PC-3 (cell line): Measurements from ENCODE around the gene PFAS. TPM values are rescaled to one million over a fixed set of nuclear protein-coding genes. Genes with fewer than 3 reads are reported as not detected.

Experiments used
- ATAC-seq: fragments of 200-7000 bp; cut with Tn5 transposase; 2 replicates; pipeline ENCODE4 v1.9.1; 2020; ENCODE audit warnings: mild to moderate bottlenecking, moderate library complexity
- BruUV-seq: library from RNA; stranded (reverse); fragments of 400-500 nt; replicated peaks from 2 replicates; lab custom pipeline; 2021; lab: Mats Ljungman, UMichigan
- CTCF ChIA-PET: fragments of 300-600 bp; sonication (Branson Sonifier 250); formaldehyde crosslinking; loops from one replicate; lab custom pipeline; 2022; ENCODE audit warnings: antibody characterized with exemption; lab: Charles Lee
- POLR2A ChIA-PET: fragments of 300-600 bp; sonication (Branson Sonifier 250); formaldehyde crosslinking; loops from one replicate; lab custom pipeline; 2022; ENCODE audit warnings: antibody characterized with exemption; ENCODE audit not compliant: unreplicated experiment; lab: Charles Lee
- DNase-seq: peaks from one replicate; pipeline ENCODE4 v3.0.0-alpha.2; 2015
- H2AFZ ChIP-seq: fragments of 300-600 bp; sonication (generic); 2 replicates; pipeline ENCODE4 v1.6.0; 2016; ENCODE audit warnings: antibody characterized with exemption, low read length
- H3F3A ChIP-seq: fragments of 300-600 bp; sonication (generic); one replicate; pipeline ENCODE4 v1.6.0; 2017; ENCODE audit warnings: antibody characterized with exemption, low read length, control low read depth, mild to moderate bottlenecking; ENCODE audit not compliant: unreplicated experiment
- H3K27ac ChIP-seq: fragments of 300-600 bp; sonication (generic); 2 replicates; pipeline ENCODE4 v1.5.1; 2016; ENCODE audit warnings: mild to moderate bottlenecking, low read length
- H3K27me3 ChIP-seq: fragments of 300-600 bp; sonication (generic); 2 replicates; pipeline ENCODE4 v1.6.1; 2016; ENCODE audit warnings: low read length, mixed read lengths
- H3K36me3 ChIP-seq: fragments of 300-600 bp; sonication (generic); 2 replicates; pipeline ENCODE4 v1.6.1; 2016; ENCODE audit warnings: low read depth, mixed run types, low read length, mixed read lengths
- H3K4me1 ChIP-seq: fragments of 300-600 bp; sonication (generic); 2 replicates; pipeline ENCODE4 v1.5.1; 2016; ENCODE audit warnings: low read length; ENCODE audit not compliant: insufficient read depth
- H3K4me2 ChIP-seq: fragments of 300-600 bp; sonication (generic); 2 replicates; pipeline ENCODE4 v1.6.0; 2016; ENCODE audit warnings: low read length
- H3K4me3 ChIP-seq: fragments of 300-600 bp; sonication (generic); 2 replicates; pipeline ENCODE4 v1.5.1; 2016; ENCODE audit warnings: mild to moderate bottlenecking, low read length, mixed read lengths
- H3K79me2 ChIP-seq: fragments of 300-600 bp; sonication (generic); 2 replicates; pipeline ENCODE4 v1.6.1; 2017; ENCODE audit warnings: low read length, mixed read lengths
- H3K9ac ChIP-seq: fragments of 300-600 bp; sonication (generic); 2 replicates; pipeline ENCODE4 v1.6.0; 2016; ENCODE audit warnings: mild to moderate bottlenecking, low read length
- H3K9me2 ChIP-seq: fragments of 300-600 bp; sonication (generic); replicated peaks from 2 replicates; pipeline ENCODE4 v1.6.1; 2016; ENCODE audit warnings: mixed run types, low read length, mixed read lengths
- H3K9me3 ChIP-seq: fragments of 300-600 bp; sonication (generic); 2 replicates; pipeline ENCODE4 v1.6.1; 2016; ENCODE audit warnings: low read length, mixed read lengths
- H4K20me1 ChIP-seq: fragments of 300-600 bp; sonication (generic); 2 replicates; pipeline ENCODE4 v1.6.1; 2016; ENCODE audit warnings: low read length, mixed read lengths
- CTCF ChIP-seq: fragments of 300-600 bp; sonication (generic); conservative IDR thresholded peaks from 2 replicates; pipeline ENCODE4 v1.5.1; 2017; ENCODE audit warnings: antibody characterized with exemption, low read depth, mild to moderate bottlenecking, low read length
- EZH2 ChIP-seq: fragments of 300-600 bp; sonication (generic); IDR thresholded peaks from one replicate; pipeline ENCODE4 v1.6.1; 2017; ENCODE audit warnings: antibody characterized with exemption, mild to moderate bottlenecking, low read length; ENCODE audit not compliant: unreplicated experiment
- EZH2phosphoT487 ChIP-seq: fragments of 300-600 bp; sonication (generic); IDR thresholded peaks from 2 replicates; pipeline ENCODE4 v1.6.1; 2018; ENCODE audit warnings: mild to moderate bottlenecking, antibody characterized with exemption, low read length, borderline replicate concordance
- intact Hi-C: fragments of 100-400 bp; cut with micrococcal nuclease; formaldehyde crosslinking; loops from 2 replicates; pipeline ENCODE4 v1.9.0; 2023
- total RNA-seq: library from RNA; depleted of rRNA; stranded (reverse); fragments of >200 nt; gene quantifications from 2 replicates; pipeline ENCODE4 v1.2.3, GENCODE V29; 2014

PFAS gene
- total RNA-seq, 1 experiment from 2014 or later = 29.0 TPM

GRCh38 chr17:8300627-8301242 is 51.6 kb downstream of the PFAS start:
- Histone ChIP-seq H3K27me3 (no peaks in the 10 kb centered on the region), H3K36me3 (no peaks in the 10 kb centered on the region), H2AFZ (peak overlapping the region; percentile 24; the same call in 1 of the 2 replicates), H3K79me2 (no peaks in the 10 kb centered on the region), H3K4me2 (no peak overlapping the region), H3K27ac (no peak overlapping the region), H3K9me3 (no peaks in the 10 kb centered on the region), H3F3A (no peaks in the 10 kb centered on the region), H3K9me2 (no peaks in the 10 kb centered on the region), H3K4me1 (no peaks in the 10 kb centered on the region), H3K4me3 (no peak overlapping the region), H3K9ac (no peak overlapping the region), H4K20me1 (no peaks in the 10 kb centered on the region)
- ChIA-PET POLR2A (interaction anchor here (0.6 kb wide), 2 partner anchors 12 to 41 kb away, joined by 3 to 4 read pairs; partner anchors contain the start of gene RANGRF), CTCF (interaction anchor here (0.6 to 1.1 kb wide), 5 partner anchors 12 to 485 kb away, joined by 3 to 4 read pairs (median 4); partner anchors contain the start of gene RANGRF)
- ATAC-seq = peak; percentile 96
- peak; percentile 69 for DNase-seq
- no TSS peak for BruUV-seq
- TF ChIP-seq CTCF (peak; percentile 74), EZH2 (no peak), EZH2phosphoT487 (no peak)
- intact Hi-C loops = no loop called here

DNA sequence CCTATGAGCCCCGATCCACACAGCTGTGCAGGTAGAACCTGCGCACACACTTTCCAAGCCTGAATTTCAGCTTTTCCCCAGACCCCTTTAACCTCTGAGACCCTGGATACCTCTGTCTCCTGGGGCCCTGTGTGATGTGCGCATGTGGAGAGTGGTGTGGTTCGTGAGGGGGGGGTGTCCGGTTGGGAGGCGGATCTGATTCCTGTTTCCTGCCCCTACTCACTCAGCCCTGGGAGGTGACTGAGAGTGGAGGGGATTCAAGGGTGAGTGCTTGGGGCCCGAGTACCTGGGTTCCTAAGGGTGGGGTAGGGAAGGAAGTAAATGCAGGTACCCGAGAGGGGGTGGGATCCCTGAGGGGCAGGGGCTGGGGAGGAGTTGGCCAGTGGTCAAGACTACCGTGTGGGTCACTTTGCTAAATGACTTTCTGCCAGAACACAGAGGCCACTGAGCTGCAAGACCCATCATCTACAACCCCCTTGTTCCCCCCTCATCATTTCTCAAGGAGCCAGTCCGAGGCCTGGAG is 61.6 kb downstream of the PFAS start:
- H3K4me2 ChIP-seq = no peak overlapping the region
- ATAC-seq = no peak

More for the DNA sequence above, 61.6 kb downstream of the PFAS start:
- CTCF ChIA-PET = no interaction called here
- H3K9ac ChIP-seq = no peak overlapping the region
- no peaks in the 10 kb centered on the region for H3K9me3 ChIP-seq
- intact Hi-C loops = no loop called here
- H2AFZ ChIP-seq = no peak overlapping the region
- POLR2A ChIA-PET = no interaction called here
- DNase-seq = no peak
- H3F3A ChIP-seq = no peaks in the 10 kb centered on the region
- no peaks in the 10 kb centered on the region for H4K20me1 ChIP-seq
- no peaks in the 10 kb centered on the region for H3K9me2 ChIP-seq
- H3K27ac ChIP-seq = no peak overlapping the region
- no TSS peak for BruUV-seq
- TF ChIP-seq CTCF (no peak), EZH2 (no peak), EZH2phosphoT487 (no peak)
- no peak overlapping the region for H3K4me3 ChIP-seq
- H3K36me3 ChIP-seq = no peaks in the 10 kb centered on the region
- H3K79me2 ChIP-seq = no peaks in the 10 kb centered on the region
- H3K27me3 ChIP-seq = peaks cover 20% of the 10 kb centered on the region
- no peaks in the 10 kb centered on the region for H3K4me1 ChIP-seq
